NOMO-1 treated with dmso at 0.1 percent for 144 hours (cell line): ENCODE results near the gene IFNL3.

Experiments
- DNase-seq: peaks from one replicate; lab custom pipeline; 2025; ENCODE audit not compliant: unreplicated experiment; lab: John Stamatoyannopoulos, UW

The IFNL3 gene

GRCh38 chr19:39194832-39195542 lies 49.8 kb downstream of the IFNL3 start:
- no peak for DNase-seq

- DNase-seq: no peak
Measured at GRCh38 chr19:39193803-39194202, 51.0 kb downstream of the IFNL3 start.
